Suprapubic skin (tissue), 3 donors: ENCODE results near the gene ANKRD6.

Source experiments
- CTCF ChIP-seq, 2 donors: fragments of 200-600 bp in 1 of 2; fragments of 450-650 bp in 1 of 2; sonication (generic) in 1 of 2; IDR thresholded peaks; one replicate each; pipeline ENCODE4 v1.5.1; 2016 to 2019; ENCODE audit warnings: antibody characterized with exemption in 2 of 2, mild to moderate bottlenecking in 1 of 2, moderate library complexity in 1 of 2
- EP300 ChIP-seq: sonication (generic); formaldehyde crosslinking; IDR thresholded peaks from one replicate; pipeline ENCODE4 v1.6.1; 2017; ENCODE audit warnings: antibody characterized with exemption

- TF ChIP-seq CTCF (IDR thresholded peaks at IDR 0.05), result no peak
- TF ChIP-seq EP300, result no peak
Observed at GRCh38 chr6:89589297-89590025, 156.5 kb downstream of the ANKRD6 start.
